Panc1 (cell line): Measurements from ENCODE around the gene ADGRD1.
"Not testable (repeated sequence)": the region's sequence is repeated elsewhere in the genome, so short reads cannot be mapped to it uniquely, and the experiment has no call there.

Experiments
- POLR2AphosphoS5 ChIP-seq: IDR thresholded peaks from 2 replicates; pipeline ENCODE4 v1.6.1; 2012; ENCODE audit warnings: mild to moderate bottlenecking, low read depth, low read length, moderate library complexity
- SIN3A ChIP-seq: IDR thresholded peaks from 2 replicates; pipeline ENCODE4 v1.6.1; 2012; ENCODE audit warnings: low read depth, mild to moderate bottlenecking, low read length, moderate library complexity, borderline replicate concordance; ENCODE audit not compliant: insufficient read depth
- TF ChIP-seq, protein P1 (sequence below): fragments of 450-650 bp; IDR thresholded peaks from 2 replicates; pipeline ENCODE4 v1.5.1; 2017; ENCODE audit warnings: mild to moderate bottlenecking
- TF ChIP-seq, protein P2 (sequence below), 2 experiments: IDR thresholded peaks; 2 replicates each; pipeline ENCODE4 v1.6.1; 2011 to 2012; ENCODE audit warnings: low read depth in 2 of 2, control low read depth in 1 of 2, low read length in 1 of 2, mild to moderate bottlenecking in 1 of 2, moderate library complexity in 1 of 2; ENCODE audit not compliant: insufficient read depth in 1 of 2

GRCh38 chr12:130904936-130905455 is 48.7 kb upstream of the ADGRD1 start:
- TF ChIP-seq SIN3A, POLR2AphosphoS5: not testable (repeated sequence)
- TF ChIP-seq, protein P1, sequence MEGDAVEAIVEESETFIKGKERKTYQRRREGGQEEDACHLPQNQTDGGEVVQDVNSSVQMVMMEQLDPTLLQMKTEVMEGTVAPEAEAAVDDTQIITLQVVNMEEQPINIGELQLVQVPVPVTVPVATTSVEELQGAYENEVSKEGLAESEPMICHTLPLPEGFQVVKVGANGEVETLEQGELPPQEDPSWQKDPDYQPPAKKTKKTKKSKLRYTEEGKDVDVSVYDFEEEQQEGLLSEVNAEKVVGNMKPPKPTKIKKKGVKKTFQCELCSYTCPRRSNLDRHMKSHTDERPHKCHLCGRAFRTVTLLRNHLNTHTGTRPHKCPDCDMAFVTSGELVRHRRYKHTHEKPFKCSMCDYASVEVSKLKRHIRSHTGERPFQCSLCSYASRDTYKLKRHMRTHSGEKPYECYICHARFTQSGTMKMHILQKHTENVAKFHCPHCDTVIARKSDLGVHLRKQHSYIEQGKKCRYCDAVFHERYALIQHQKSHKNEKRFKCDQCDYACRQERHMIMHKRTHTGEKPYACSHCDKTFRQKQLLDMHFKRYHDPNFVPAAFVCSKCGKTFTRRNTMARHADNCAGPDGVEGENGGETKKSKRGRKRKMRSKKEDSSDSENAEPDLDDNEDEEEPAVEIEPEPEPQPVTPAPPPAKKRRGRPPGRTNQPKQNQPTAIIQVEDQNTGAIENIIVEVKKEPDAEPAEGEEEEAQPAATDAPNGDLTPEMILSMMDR: not testable (repeated sequence)
- TF ChIP-seq, protein P2, sequence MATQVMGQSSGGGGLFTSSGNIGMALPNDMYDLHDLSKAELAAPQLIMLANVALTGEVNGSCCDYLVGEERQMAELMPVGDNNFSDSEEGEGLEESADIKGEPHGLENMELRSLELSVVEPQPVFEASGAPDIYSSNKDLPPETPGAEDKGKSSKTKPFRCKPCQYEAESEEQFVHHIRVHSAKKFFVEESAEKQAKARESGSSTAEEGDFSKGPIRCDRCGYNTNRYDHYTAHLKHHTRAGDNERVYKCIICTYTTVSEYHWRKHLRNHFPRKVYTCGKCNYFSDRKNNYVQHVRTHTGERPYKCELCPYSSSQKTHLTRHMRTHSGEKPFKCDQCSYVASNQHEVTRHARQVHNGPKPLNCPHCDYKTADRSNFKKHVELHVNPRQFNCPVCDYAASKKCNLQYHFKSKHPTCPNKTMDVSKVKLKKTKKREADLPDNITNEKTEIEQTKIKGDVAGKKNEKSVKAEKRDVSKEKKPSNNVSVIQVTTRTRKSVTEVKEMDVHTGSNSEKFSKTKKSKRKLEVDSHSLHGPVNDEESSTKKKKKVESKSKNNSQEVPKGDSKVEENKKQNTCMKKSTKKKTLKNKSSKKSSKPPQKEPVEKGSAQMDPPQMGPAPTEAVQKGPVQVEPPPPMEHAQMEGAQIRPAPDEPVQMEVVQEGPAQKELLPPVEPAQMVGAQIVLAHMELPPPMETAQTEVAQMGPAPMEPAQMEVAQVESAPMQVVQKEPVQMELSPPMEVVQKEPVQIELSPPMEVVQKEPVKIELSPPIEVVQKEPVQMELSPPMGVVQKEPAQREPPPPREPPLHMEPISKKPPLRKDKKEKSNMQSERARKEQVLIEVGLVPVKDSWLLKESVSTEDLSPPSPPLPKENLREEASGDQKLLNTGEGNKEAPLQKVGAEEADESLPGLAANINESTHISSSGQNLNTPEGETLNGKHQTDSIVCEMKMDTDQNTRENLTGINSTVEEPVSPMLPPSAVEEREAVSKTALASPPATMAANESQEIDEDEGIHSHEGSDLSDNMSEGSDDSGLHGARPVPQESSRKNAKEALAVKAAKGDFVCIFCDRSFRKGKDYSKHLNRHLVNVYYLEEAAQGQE (IDR thresholded peaks at IDR 0.05; ENCODE audit: insufficient read depth in 1 of 2, low read depth in 2 of 2, low read length in 1 of 2): not testable (repeated sequence)
